PC-3 (cell line): ENCODE measurements around the gene FOXK2.

ENCODE experiments used
- CTCF ChIP-seq: fragments of 300-600 bp; sonication (generic); conservative IDR thresholded peaks from 2 replicates; pipeline ENCODE4 v1.5.1; 2017; ENCODE audit warnings: antibody characterized with exemption, low read depth, mild to moderate bottlenecking, low read length
- EZH2 ChIP-seq: fragments of 300-600 bp; sonication (generic); IDR thresholded peaks from one replicate; pipeline ENCODE4 v1.6.1; 2017; ENCODE audit warnings: antibody characterized with exemption, mild to moderate bottlenecking, low read length; ENCODE audit not compliant: unreplicated experiment
- EZH2phosphoT487 ChIP-seq: fragments of 300-600 bp; sonication (generic); IDR thresholded peaks from 2 replicates; pipeline ENCODE4 v1.6.1; 2018; ENCODE audit warnings: mild to moderate bottlenecking, antibody characterized with exemption, low read length, borderline replicate concordance

- TF ChIP-seq CTCF (no peak), EZH2phosphoT487 (no peak), EZH2 (no peak)
Measured at GRCh38 chr17:82613283-82614094, 94.0 kb downstream of the FOXK2 start.
